HCT116 (cell line): ENCODE data around the gene TLE4. TPM values are rescaled to one million over a fixed set of nuclear protein-coding genes. Genes with fewer than 3 reads are reported as not detected.

Experiments
- ATAC-seq: fragments of 200-7000 bp; cut with Tn5 transposase; 2 replicates; pipeline ENCODE4 v1.9.1; 2020; ENCODE audit warnings: mild to moderate bottlenecking, moderate library complexity
- BruUV-seq: library from RNA; stranded (reverse); fragments of 400-500 nt; replicated peaks from 2 replicates; lab custom pipeline; 2021; lab: Mats Ljungman, UMichigan
- CTCF ChIA-PET: fragments of 300-600 bp; sonication (Branson Sonifier 250); formaldehyde crosslinking; loops from one replicate; lab custom pipeline; 2021; ENCODE audit warnings: antibody characterized with exemption; lab: Charles Lee
- POLR2A ChIA-PET: fragments of 300-600, 350-600 bp; sonication (Branson Sonifier 250); formaldehyde crosslinking; loops from one replicate; lab custom pipeline; 2021; ENCODE audit warnings: antibody characterized with exemption; lab: Charles Lee
- RAD21 ChIA-PET, 2 experiments: fragments of 300-600 bp; sonication (Branson Sonifier 250); formaldehyde crosslinking; loops; one replicate each; lab custom pipeline; 2023; ENCODE audit warnings: low total read pairs in 2 of 2; ENCODE audit not compliant: uncharacterized antibody in 2 of 2, unreplicated experiment in 2 of 2, low non-redundant PET in 1 of 2; lab: Charles Lee
- DNase-seq: peaks from one replicate; pipeline ENCODE4 v3.0.0-alpha.2; 2010; ENCODE audit warnings: low read depth, low spot score
- H2AFZ ChIP-seq: fragments of 200-600 bp; shearing (Covaris generic), sonication (generic); 2 replicates; pipeline ENCODE4 v1.6.1; 2017; ENCODE audit warnings: low read depth, mixed run types, mixed read lengths, antibody characterized with exemption, low read length; ENCODE audit not compliant: poor library complexity, severe bottlenecking
- H3K27ac ChIP-seq: 2 replicates; pipeline ENCODE4 v1.5.1; 2012; ENCODE audit warnings: low read depth, low read length
- H3K27me3 ChIP-seq: fragments of 200-600 bp; sonication (generic); 2 replicates; pipeline ENCODE4 v1.6.1; 2016; ENCODE audit warnings: mixed run types, low read length, mixed read lengths; ENCODE audit not compliant: insufficient read depth
- H3K36me3 ChIP-seq, 2 experiments: fragments of 200-500 bp in 1 of 2; fragments of 200-600 bp in 1 of 2; sonication (Bioruptor generic) in 1 of 2; sonication (generic) in 1 of 2; 2 replicates each; pipeline versions ENCODE4 v1.5.1 to v1.6.1; 2014 to 2016; ENCODE audit warnings: low read length in 2 of 2, inconsistent platforms in 1 of 2, mixed read lengths in 1 of 2, mixed run types in 1 of 2; ENCODE audit not compliant: insufficient read depth in 2 of 2, control insufficient read depth in 1 of 2
- H3K4me1 ChIP-seq, 2 experiments: fragments of 200-600 bp in 1 of 2; sonication (generic) in 1 of 2; 2 replicates each; pipeline versions ENCODE4 v1.5.1 to v1.6.1; 2012 to 2017; ENCODE audit warnings: low read length in 2 of 2, inconsistent platforms in 1 of 2, mild to moderate bottlenecking in 1 of 2, mixed read lengths in 1 of 2, mixed run types in 1 of 2, moderate library complexity in 1 of 2; ENCODE audit not compliant: insufficient read depth in 2 of 2, control insufficient read depth in 1 of 2
- H3K4me2 ChIP-seq: fragments of 200-600 bp; sonication (generic); 2 replicates; pipeline ENCODE4 v1.6.1; 2017; ENCODE audit warnings: mixed run types, low read length, mixed read lengths
- H3K4me3 ChIP-seq, 2 experiments: fragments of 200-600 bp in 1 of 2; sonication (generic) in 1 of 2; replicated peaks in 1 of 2; 2 replicates each; pipeline ENCODE4 v1.5.1; 2011 to 2016; ENCODE audit warnings: low read length in 2 of 2, control low read depth in 1 of 2, low read depth in 1 of 2, mild to moderate bottlenecking in 1 of 2, mixed read lengths in 1 of 2, mixed run types in 1 of 2
- H3K79me2 ChIP-seq: fragments of 200-600 bp; sonication (generic); 2 replicates; pipeline ENCODE4 v1.6.1; 2017; ENCODE audit warnings: mild to moderate bottlenecking, mixed run types, low read length, moderate library complexity, mixed read lengths; ENCODE audit not compliant: insufficient read depth
- H3K9ac ChIP-seq: fragments of 200-600 bp; sonication (generic); 2 replicates; pipeline ENCODE4 v1.6.1; 2016; ENCODE audit warnings: low read length, mixed read lengths
- H3K9me2 ChIP-seq: fragments of 200-600 bp; sonication (generic), shearing (Covaris generic); 2 replicates; pipeline ENCODE4 v1.6.1; 2017; ENCODE audit warnings: mixed run types, mild to moderate bottlenecking, moderate library complexity; ENCODE audit not compliant: insufficient read depth
- H3K9me3 ChIP-seq, 2 experiments: fragments of 200-500 bp in 1 of 2; fragments of 200-600 bp in 1 of 2; sonication (Bioruptor generic) in 1 of 2; sonication (generic) in 1 of 2; 2 replicates each; pipeline ENCODE4 v1.6.1; 2014 to 2017; ENCODE audit warnings: low read length in 2 of 2, mixed read lengths in 2 of 2, inconsistent platforms in 1 of 2, low read depth in 1 of 2, mild to moderate bottlenecking in 1 of 2, mixed run types in 1 of 2, moderate library complexity in 1 of 2; ENCODE audit not compliant: control insufficient read depth in 1 of 2, insufficient read depth in 1 of 2
- H4K20me1 ChIP-seq: fragments of 200-600 bp; sonication (generic), shearing (Covaris generic); 2 replicates; pipeline ENCODE4 v1.6.1; 2017; ENCODE audit warnings: mixed run types, mild to moderate bottlenecking, moderate library complexity; ENCODE audit not compliant: insufficient read depth
- EZH2 ChIP-seq: fragments of 200-600 bp; sonication (generic); IDR thresholded peaks from 2 replicates; pipeline ENCODE4 v1.6.1; 2017; ENCODE audit warnings: antibody characterized with exemption, mixed run types
- FOSL1 ChIP-seq: IDR thresholded peaks from 2 replicates; pipeline ENCODE4 v1.6.1; 2012; ENCODE audit warnings: low read depth
- POLR2A ChIP-seq: IDR thresholded peaks from 2 replicates; pipeline ENCODE4 v1.7.0; 2011; ENCODE audit warnings: borderline replicate concordance; ENCODE audit not compliant: insufficient read depth, insufficient read length; ENCODE audit errors: extremely low read depth
- SRF ChIP-seq: IDR thresholded peaks from 2 replicates; pipeline ENCODE4 v1.6.1; 2012; ENCODE audit warnings: low read depth
- ZFX ChIP-seq: fragments of 450-650 bp; IDR thresholded peaks from 2 replicates; pipeline ENCODE4 v1.6.1; 2017
- ZNF274 ChIP-seq: fragments of 200-500 bp; sonication (Bioruptor generic); IDR thresholded peaks from 2 replicates; pipeline ENCODE4 v1.6.1; 2014; ENCODE audit warnings: mild to moderate bottlenecking, low read depth, low read length, inconsistent platforms
- intact Hi-C: fragments of 100-400 bp; cut with micrococcal nuclease; formaldehyde crosslinking; loops from 2 replicates; pipeline ENCODE4 v1.10.0; 2022
- total RNA-seq: library from RNA; stranded (reverse); gene quantifications from one replicate; pipeline ENCODE4 v1.2.1, GENCODE V29; 2021; ENCODE audit not compliant: unreplicated experiment
- TF ChIP-seq, protein P1 (sequence below): IDR thresholded peaks from 2 replicates; pipeline ENCODE4 v1.6.1; 2011; ENCODE audit warnings: mild to moderate bottlenecking, low read length, moderate library complexity; ENCODE audit not compliant: insufficient replicate concordance; ENCODE audit errors: extremely low read depth
- TF ChIP-seq, protein P2 (sequence below): IDR thresholded peaks from 2 replicates; pipeline ENCODE4 v1.6.1; 2012
- TF ChIP-seq, protein P3 (sequence below): IDR thresholded peaks from 2 replicates; pipeline ENCODE4 v1.6.1; 2012; ENCODE audit warnings: low read depth
- TF ChIP-seq, protein P4 (sequence below), 3 experiments: fragments of 200-600 bp in 1 of 3; sonication (generic) in 1 of 3; IDR thresholded peaks in 2 of 3; conservative IDR thresholded peaks in 1 of 3; 2 replicates each; pipeline ENCODE4 v1.5.1; 2012 to 2017; ENCODE audit warnings: low read depth in 2 of 3, low read length in 2 of 3, antibody characterized with exemption in 1 of 3, borderline replicate concordance in 1 of 3, control low read depth in 1 of 3, mild to moderate bottlenecking in 1 of 3, mixed read lengths in 1 of 3, mixed run types in 1 of 3, moderate library complexity in 1 of 3; ENCODE audit not compliant: insufficient read depth in 1 of 3

The TLE4 gene
- total RNA-seq, 1 experiment from 2014 or later, result 0.39 TPM

DNA sequence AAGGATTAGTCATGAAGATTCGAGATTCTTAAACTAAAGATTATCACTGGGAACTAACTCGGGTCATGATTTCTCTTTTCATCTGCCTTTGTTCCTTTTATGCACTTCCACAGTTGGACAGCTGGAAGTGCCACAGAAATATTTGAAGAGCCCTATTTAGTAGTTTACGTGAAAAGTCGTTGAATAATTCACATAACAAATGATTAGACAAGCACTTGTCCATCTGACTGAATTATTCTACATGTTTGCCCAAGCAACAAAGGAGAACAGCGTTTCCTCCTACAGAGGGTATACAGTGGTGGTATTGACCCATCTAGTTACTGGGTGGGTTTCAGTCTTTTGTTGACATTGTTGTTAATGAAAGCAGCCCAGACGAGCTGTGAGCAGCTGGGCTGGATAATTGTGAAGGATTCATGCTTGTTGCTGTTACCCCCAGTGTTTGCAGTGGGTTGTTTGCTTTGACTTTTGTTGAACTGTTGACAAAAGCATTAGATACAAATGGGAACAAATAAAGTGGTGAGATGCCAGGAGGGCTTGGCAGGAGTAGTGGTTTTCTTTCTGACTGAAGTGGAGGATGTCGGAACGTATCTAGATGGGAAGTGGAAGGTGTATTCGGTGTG, 96.2 kb downstream of the TLE4 start (continued):
- TF ChIP-seq, protein P1, sequence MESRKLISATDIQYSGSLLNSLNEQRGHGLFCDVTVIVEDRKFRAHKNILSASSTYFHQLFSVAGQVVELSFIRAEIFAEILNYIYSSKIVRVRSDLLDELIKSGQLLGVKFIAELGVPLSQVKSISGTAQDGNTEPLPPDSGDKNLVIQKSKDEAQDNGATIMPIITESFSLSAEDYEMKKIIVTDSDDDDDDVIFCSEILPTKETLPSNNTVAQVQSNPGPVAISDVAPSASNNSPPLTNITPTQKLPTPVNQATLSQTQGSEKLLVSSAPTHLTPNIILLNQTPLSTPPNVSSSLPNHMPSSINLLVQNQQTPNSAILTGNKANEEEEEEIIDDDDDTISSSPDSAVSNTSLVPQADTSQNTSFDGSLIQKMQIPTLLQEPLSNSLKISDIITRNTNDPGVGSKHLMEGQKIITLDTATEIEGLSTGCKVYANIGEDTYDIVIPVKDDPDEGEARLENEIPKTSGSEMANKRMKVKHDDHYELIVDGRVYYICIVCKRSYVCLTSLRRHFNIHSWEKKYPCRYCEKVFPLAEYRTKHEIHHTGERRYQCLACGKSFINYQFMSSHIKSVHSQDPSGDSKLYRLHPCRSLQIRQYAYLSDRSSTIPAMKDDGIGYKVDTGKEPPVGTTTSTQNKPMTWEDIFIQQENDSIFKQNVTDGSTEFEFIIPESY, result no peak
- no peak for TF ChIP-seq ZNF274
- TF ChIP-seq, protein P2, sequence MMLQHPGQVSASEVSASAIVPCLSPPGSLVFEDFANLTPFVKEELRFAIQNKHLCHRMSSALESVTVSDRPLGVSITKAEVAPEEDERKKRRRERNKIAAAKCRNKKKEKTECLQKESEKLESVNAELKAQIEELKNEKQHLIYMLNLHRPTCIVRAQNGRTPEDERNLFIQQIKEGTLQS, result no peak

DNA sequence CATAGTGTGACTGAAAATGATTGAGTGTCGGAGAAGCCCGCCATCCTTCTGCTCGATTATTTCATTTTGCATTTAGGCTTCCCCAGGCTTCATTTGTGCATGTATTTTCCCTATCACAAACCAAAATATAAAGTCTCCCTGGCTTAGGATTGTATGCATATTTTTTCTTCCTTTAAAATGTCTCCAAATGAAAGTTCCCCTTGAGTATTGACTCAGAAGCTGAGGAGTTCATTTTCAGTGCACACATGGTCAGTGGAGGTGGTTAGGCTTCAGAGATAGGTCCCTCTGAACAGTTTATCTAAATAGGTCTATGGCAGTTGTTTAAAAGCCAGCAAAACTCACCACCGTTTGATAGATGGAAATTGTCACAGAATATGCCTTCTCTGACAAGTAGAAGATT, 97.2 kb downstream of the TLE4 start:
- Histone ChIP-seq H3K36me3 (no peaks in the 10 kb centered on the region), H3K27ac (no peak overlapping the region), H3K4me1 (no peaks in the 10 kb centered on the region), H3K4me3 (no peak overlapping the region), H3K27me3 (no peaks in the 10 kb centered on the region), H3K9me3 (peaks cover 5 to 18% of the 10 kb centered on the region in 2 experiments; a peak in 2 of 4 replicates), H3K9me2 (no peaks in the 10 kb centered on the region), H3K4me2 (no peak overlapping the region), H3K79me2 (no peaks in the 10 kb centered on the region), H2AFZ (no peak overlapping the region), H4K20me1 (no peaks in the 10 kb centered on the region), H3K9ac (no peak overlapping the region)
- TF ChIP-seq POLR2A (no peak), FOSL1 (no peak), EZH2 (no peak), ZFX (no peak), SRF (no peak)
- TF ChIP-seq, protein P3, sequence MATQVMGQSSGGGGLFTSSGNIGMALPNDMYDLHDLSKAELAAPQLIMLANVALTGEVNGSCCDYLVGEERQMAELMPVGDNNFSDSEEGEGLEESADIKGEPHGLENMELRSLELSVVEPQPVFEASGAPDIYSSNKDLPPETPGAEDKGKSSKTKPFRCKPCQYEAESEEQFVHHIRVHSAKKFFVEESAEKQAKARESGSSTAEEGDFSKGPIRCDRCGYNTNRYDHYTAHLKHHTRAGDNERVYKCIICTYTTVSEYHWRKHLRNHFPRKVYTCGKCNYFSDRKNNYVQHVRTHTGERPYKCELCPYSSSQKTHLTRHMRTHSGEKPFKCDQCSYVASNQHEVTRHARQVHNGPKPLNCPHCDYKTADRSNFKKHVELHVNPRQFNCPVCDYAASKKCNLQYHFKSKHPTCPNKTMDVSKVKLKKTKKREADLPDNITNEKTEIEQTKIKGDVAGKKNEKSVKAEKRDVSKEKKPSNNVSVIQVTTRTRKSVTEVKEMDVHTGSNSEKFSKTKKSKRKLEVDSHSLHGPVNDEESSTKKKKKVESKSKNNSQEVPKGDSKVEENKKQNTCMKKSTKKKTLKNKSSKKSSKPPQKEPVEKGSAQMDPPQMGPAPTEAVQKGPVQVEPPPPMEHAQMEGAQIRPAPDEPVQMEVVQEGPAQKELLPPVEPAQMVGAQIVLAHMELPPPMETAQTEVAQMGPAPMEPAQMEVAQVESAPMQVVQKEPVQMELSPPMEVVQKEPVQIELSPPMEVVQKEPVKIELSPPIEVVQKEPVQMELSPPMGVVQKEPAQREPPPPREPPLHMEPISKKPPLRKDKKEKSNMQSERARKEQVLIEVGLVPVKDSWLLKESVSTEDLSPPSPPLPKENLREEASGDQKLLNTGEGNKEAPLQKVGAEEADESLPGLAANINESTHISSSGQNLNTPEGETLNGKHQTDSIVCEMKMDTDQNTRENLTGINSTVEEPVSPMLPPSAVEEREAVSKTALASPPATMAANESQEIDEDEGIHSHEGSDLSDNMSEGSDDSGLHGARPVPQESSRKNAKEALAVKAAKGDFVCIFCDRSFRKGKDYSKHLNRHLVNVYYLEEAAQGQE, result no peak
- TF ChIP-seq, protein P2, result no peak
- TF ChIP-seq, protein P4, sequence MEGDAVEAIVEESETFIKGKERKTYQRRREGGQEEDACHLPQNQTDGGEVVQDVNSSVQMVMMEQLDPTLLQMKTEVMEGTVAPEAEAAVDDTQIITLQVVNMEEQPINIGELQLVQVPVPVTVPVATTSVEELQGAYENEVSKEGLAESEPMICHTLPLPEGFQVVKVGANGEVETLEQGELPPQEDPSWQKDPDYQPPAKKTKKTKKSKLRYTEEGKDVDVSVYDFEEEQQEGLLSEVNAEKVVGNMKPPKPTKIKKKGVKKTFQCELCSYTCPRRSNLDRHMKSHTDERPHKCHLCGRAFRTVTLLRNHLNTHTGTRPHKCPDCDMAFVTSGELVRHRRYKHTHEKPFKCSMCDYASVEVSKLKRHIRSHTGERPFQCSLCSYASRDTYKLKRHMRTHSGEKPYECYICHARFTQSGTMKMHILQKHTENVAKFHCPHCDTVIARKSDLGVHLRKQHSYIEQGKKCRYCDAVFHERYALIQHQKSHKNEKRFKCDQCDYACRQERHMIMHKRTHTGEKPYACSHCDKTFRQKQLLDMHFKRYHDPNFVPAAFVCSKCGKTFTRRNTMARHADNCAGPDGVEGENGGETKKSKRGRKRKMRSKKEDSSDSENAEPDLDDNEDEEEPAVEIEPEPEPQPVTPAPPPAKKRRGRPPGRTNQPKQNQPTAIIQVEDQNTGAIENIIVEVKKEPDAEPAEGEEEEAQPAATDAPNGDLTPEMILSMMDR (IDR thresholded peaks at IDR 0.05 in 2 of 3, conservative IDR thresholded peaks at IDR 0.05 in 1 of 3; ENCODE audit: borderline replicate concordance in 1 of 3, insufficient read depth in 1 of 3, low read depth in 2 of 3, low read length in 2 of 3), result no peak
- intact Hi-C loops, result no loop called here
- POLR2A ChIA-PET, result no interaction called here
- no peak for ATAC-seq
- RAD21 ChIA-PET, result no interaction called here
- CTCF ChIA-PET, result no interaction called here
- BruUV-seq, result no TSS peak
- DNase-seq, result no peak
